Measurements from ENCODE around the gene DNAJB8. TPM values are rescaled to one million over a fixed set of nuclear protein-coding genes. Genes with fewer than 3 reads are reported as not detected.

The DNAJB8 gene
- total and polyA plus RNA-seq, 9 of the 15 experiments (the other 6 are each of a cell fraction or from before 2014, with no cell fraction given): not detected

- TF ChIP-seq MGA (IDR thresholded peaks at IDR 0.05) (no peak), ZC3H11A (IDR thresholded peaks at IDR 0.05; ENCODE audit: low read depth, low read length) (no peak), ZBTB8A (IDR thresholded peaks at IDR 0.05; ENCODE audit: partially characterized antibody) (no peak), CREM (IDR thresholded peaks at IDR 0.05; ENCODE audit: low read depth) (no peak), KLF10 (CRISPR knock-in tag; IDR thresholded peaks at IDR 0.05) (no peak), ZNF253 (CRISPR knock-in tag; conservative IDR thresholded peaks at IDR 0.05) (no peak), KAT7 (CRISPR knock-in tag; IDR thresholded peaks at IDR 0.05; ENCODE audit: borderline replicate concordance) (no peak), TRIM24 (IDR thresholded peaks at IDR 0.05) (no peak)
Measured at GRCh38 chr3:128427872-128428822, 38.5 kb downstream of the DNAJB8 start (continued).

Measured in K562 (cell line).